AG09319 (cell line): Measurements from ENCODE around the gene HELQ.

ENCODE experiments used
- DNase-seq: peaks from one replicate; pipeline ENCODE4 v3.0.0-alpha.2; 2010; ENCODE audit warnings: low read depth; ENCODE audit errors: extremely low read depth
- CTCF ChIP-seq: IDR thresholded peaks from 2 replicates; pipeline ENCODE4 v1.5.1; 2011; ENCODE audit warnings: low read depth, mild to moderate bottlenecking, inconsistent platforms, low read length, moderate library complexity

The HELQ gene

DNA sequence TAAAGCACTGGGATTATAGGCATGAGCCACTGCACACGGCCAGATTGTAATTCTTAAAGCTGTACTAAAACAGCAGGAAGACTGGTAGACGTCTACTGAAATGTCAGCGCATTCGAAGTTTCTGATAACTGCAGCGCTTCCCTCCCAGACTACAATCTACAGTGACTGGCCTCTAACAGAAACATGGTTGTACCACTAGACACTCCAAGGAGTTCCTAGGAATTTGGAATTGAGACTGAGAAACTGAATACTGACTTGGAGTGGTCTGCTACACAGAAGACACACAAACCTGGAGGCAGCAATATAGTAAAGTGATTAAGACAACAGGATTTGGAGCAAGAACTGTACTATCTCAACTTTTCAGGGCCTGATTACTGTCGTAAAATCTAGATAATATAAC, 937 bp downstream of the HELQ start:
- no peak for DNase-seq
- TF ChIP-seq CTCF, result no peak

- no peak for DNase-seq
- no peak for TF ChIP-seq CTCF
Measured at GRCh38 chr4:83449009-83449408, 6.6 kb downstream of the HELQ start.

DNA sequence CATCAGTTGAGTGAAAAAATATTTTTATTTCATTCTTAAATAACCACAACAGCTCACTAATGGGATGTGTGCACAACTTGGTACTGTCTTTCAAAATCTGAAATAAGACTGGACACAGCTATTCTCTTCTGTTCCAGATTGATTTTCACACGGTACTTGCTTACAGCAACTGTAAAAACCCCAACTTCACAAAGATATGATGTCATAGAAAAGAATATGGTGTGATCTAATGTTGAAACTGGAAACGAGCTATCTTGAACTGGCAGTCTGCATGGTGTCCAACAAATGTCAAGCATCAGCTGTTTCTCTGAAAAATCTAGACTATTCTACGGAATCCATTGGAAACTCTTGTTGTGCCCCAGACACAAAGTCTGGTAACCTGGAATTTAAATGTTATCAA, 14.7 kb downstream of the HELQ start:
- TF ChIP-seq CTCF, result no peak
- DNase-seq, result no peak

- no peak for TF ChIP-seq CTCF
- no peak for DNase-seq
Measured at GRCh38 chr4:83440148-83440814, 15.3 kb downstream of the HELQ start.

DNA sequence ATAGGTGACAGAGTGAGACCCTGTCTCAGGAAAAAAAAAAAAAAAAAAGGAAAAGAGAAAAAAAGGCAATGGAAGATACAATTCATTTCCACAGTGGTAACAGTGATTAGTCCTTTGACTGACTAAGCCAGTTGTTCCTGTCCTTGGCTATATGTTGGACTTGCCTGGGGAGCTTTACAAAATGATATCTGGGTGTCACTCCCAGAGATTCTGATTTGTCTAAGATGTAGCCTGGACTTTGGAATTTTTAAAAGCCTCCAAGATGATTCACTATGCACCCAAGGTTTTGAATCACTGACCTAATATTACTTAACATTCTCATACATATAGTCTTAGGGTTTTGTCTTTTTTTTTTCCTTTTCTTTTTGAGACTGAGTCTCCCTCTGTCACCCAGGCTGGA, 16.9 kb downstream of the HELQ start:
- DNase-seq, result no peak
- TF ChIP-seq CTCF, result no peak

DNA sequence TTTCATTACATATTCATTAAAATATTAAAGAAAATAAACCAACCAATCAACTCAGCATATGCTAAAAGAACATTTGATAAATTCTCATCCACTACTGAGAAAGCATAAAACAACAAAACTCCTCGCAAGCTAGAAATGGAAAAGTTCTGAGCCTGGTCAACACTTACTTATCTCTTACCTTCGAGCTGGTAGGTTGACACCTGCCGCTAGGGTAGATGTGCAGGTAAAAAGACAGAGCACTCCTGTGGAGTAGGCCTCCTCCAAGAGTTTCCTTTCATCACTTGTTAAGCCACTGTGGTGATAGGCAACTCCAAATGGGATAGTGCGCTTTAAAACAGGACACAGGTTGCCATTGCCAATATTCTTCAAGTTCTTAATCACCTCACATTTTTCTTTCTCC, 18.9 kb downstream of the HELQ start:
- TF ChIP-seq CTCF, result no peak
- DNase-seq, result no peak

GRCh38 chr4:83431200-83431599, 24.4 kb downstream of the HELQ start:
- TF ChIP-seq CTCF, result no peak
- DNase-seq, result no peak
